Stimulated activated naive CD4-positive, alpha-beta T cell treated with Interleukin-2 at 50 U/mL for 16 hours (primary cell): ENCODE measurements around the gene TELO2.
"Not testable (repeated sequence)": the region's sequence is repeated elsewhere in the genome, so short reads cannot be mapped to it uniquely, and the experiment has no call there.

Experiments used
- DNase-seq: peaks from one replicate; lab custom pipeline; 2025; lab: John Stamatoyannopoulos, UW

Gene TELO2

DNA sequence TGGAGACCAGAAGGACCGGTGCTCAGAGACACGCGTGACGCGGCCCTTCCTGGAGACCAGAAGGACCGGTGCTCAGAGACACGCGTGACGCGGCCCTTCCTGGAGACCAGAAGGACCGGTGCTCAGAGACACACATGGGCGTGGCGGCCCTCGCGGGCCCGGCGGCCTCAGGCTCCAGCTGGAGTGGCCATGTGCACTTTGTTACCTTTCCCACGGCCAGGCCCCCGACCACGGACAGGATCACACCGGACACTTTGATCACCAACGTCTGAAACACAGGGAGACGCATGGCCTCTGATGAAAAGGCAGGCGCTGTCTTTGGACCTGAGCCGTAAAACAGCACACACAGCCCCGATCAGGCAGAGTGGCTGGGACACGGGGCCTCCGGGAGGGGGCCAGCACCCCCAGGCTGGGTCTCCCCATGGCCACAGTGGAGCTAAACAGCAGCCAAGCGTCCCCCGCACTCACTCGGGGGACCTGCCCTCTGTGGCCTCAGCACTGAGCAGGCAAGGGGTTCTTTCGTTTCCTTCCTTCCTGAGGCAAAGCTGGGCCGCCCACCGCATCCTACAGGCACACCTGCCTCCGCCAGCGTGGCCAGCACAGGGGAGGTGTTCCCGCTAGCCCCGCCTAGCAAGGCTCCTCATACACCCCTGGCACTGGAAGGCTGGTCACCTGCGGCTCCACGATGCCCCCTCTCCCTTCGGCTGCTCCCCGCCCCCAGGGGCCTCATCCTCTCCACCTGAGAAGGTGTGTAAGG lies 35.5 kb upstream of the TELO2 start:
- DNase-seq, result no peak

DNA sequence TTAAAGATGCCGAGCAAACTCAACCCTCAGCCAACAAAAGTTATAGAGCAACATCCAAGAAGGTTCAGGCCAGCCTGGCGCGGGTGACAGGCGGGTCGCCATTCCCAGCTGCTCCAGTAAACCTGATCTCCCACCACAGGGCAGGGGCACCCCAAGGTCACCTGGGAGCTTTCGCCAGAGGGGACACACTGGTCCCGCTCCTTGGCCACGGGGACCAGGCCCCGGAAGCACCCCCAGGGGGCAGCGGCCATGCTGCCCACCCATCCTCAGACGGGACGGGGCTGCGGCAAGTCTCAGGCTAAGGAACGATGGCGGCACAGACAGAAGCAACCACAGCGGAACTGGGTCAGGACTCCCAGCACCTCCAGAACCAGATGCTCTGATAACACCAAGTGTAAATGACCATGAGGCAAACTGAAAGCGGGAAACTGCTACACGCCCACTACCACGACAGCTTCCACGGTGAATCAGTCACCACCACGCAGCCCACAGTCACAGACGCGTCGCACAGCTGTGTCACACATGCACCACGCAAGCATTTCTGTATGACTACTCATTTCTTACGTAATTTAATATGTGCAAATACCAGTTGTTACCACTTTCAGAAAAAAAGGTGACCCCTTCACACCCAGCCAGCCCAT lies 34.7 kb upstream of the TELO2 start:
- DNase-seq, result peak; percentile 34

DNA sequence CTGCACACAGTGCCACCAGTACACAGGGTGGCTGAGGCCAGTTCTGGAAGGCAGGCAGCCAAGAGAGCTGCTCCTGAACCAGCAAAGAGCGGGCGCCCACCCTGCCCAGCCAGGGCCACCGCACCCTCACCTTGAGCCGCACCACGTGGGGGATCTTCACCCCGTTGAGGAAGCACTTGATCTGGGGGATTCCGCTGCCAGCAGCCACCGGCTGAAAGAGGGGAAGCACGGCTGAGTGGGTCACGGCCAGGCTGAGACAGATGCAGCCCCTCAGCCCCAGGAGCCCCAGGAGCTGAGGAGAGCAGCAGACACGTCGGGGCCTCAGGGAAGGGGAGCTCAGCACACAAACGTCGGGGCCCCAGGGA lies 34.2 kb upstream of the TELO2 start:
- no peak for DNase-seq

GRCh38 chr16:1459967-1460366 lies 33.2 kb upstream of the TELO2 start:
- no peak for DNase-seq

- DNase-seq, result no peak
These were observed 32.5 kb upstream of the TELO2 start for GRCh38 chr16:1460602-1461138.

GRCh38 chr16:1461146-1461545 lies 32.0 kb upstream of the TELO2 start:
- no peak for DNase-seq

- DNase-seq, result no peak
These were observed 28.8 kb upstream of the TELO2 start for GRCh38 chr16:1464196-1464893.

DNA sequence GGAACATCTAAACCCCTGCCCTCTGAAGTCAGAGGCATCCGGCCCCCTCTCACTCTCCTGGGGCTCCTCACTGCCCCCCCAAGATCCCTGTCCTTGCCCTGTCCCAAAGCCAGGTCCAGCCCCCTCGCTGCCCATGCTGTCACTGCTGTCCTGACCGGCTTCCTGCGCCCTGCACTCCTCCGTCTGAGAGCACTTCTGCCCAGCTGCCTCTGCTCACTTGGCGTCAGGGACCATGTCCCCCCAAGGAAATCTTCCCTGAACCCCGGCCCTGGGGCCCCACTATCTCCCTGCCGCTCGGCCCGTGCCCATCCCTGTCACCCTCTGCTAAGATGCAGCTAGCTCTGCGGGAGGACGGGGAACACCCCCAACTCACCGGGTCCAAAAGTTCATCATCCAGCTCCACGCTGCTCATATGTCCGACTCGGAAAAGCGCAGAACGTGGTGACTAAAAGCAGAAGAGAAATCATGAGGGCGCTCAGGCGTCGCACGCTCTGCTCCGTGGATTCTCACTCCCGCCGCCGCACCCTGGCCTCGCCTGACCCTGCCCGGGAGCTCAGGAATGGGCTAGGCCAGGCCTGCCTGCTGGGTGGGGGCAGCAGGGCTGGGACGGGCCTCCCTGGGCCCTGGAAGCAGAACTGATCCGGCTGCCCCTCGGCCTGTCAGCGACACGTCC lies 28.1 kb upstream of the TELO2 start:
- DNase-seq, result no peak

DNA sequence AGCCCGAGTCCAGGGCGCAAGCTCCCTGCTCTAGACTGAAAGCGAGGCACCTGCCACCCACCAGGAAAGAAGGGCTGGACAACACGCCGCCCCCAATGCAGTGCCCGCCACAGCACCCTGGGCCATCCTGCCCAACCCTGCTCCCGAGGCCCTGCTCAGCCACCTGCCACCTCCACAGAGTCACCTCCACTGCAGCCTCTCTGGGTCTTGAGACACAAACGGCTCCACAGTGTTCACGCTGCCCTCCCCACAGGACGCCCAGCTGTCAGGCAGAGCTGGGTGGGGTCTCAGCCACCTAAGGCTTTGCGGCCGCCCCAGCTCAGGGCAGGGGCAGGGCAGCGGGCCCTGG lies 27.6 kb upstream of the TELO2 start:
- no peak for DNase-seq

- no peak for DNase-seq
These were observed 27.1 kb upstream of the TELO2 start for GRCh38 chr16:1466054-1466453.

- DNase-seq, result no peak
These were observed 26.1 kb upstream of the TELO2 start for GRCh38 chr16:1466968-1467521.

- no peak for DNase-seq
These were observed 24.7 kb upstream of the TELO2 start for GRCh38 chr16:1468426-1468810.

GRCh38 chr16:1469141-1469540 lies 24.0 kb upstream of the TELO2 start:
- not testable (repeated sequence) for DNase-seq

- no peak for DNase-seq
These were observed 23.4 kb upstream of the TELO2 start for GRCh38 chr16:1469693-1470201.

- DNase-seq, result no peak
These were observed 22.5 kb upstream of the TELO2 start for GRCh38 chr16:1470481-1471251.

DNA sequence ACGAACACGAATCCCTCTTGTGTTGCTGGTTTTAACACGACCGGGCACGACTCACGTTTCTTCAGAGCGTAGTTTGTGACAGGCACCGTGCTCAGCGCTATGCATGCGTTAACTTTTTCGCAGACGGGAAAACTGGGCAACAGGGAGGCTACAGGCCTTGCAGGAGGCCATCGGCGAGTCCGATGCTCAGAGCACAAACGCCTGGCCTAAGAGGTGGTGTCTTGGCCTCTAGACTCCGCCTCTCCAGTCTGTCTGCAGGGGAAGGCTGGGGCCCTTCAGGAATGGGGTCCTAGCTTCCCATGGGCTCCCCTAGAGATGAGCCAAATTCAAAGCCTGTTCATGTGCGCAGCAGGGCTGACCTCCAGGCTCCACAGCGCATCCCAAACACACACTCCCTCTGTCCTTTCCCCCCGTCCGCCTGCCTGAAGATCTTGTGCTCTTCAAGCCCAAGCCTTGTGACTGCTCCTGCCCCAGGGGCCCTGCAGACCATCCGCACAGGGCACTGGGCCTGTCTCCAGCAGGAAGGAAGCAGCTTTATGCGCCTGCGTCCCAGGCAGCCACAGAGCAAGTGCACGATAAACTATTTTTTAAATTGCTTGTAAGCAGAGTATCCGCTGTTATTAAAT lies 21.5 kb upstream of the TELO2 start:
- no peak for DNase-seq

- no peak for DNase-seq
These were observed 20.2 kb upstream of the TELO2 start for GRCh38 chr16:1472974-1473373.

GRCh38 chr16:1474082-1474795 lies 18.9 kb upstream of the TELO2 start:
- DNase-seq, result no peak

- DNase-seq, result peak; percentile 81
These were observed 18.2 kb upstream of the TELO2 start, which contains the start of gene CLCN7 for GRCh38 chr16:1474796-1475551. Gene CLCN7, minus strand, starts transcription at chr16:1475028. Its CDS starts 54 bp downstream, at chr16:1474974.
